PC-9 (cell line): ENCODE results near the gene DSG3. TPM values are rescaled to one million over a fixed set of nuclear protein-coding genes. Genes with fewer than 3 reads are reported as not detected.

Source experiments
- BruUV-seq: library from RNA; stranded (reverse); fragments of 400-500 nt; replicated peaks from 2 replicates; lab custom pipeline; 2021; lab: Mats Ljungman, UMichigan
- CTCF ChIA-PET: fragments of 300-600 bp; sonication (Branson Sonifier 250); formaldehyde crosslinking; loops from one replicate; lab custom pipeline; 2022; ENCODE audit warnings: antibody characterized with exemption; lab: Charles Lee
- POLR2A ChIA-PET: fragments of 300-600 bp; sonication (Branson Sonifier 250); formaldehyde crosslinking; loops from one replicate; lab custom pipeline; 2022; ENCODE audit warnings: antibody characterized with exemption; ENCODE audit not compliant: unreplicated experiment; lab: Charles Lee
- DNase-seq, 2 experiments: peaks; one replicate each; pipeline versions ENCODE4 v3.0.0 to v3.0.0-alpha.2; 2015 to 2022; ENCODE audit warnings: mixed read lengths in 1 of 2
- H2AFZ ChIP-seq: fragments of 200-600 bp; sonication (generic); 2 replicates; pipeline ENCODE4 v1.8.1; 2017; ENCODE audit warnings: antibody characterized with exemption
- H3F3A ChIP-seq: fragments of 200-600 bp; sonication (generic); 2 replicates; pipeline ENCODE4 v1.8.1; 2017; ENCODE audit warnings: antibody characterized with exemption, mild to moderate bottlenecking, low read depth; ENCODE audit not compliant: insufficient read depth
- H3K27ac ChIP-seq: fragments of 200-600 bp; sonication (generic); 2 replicates; pipeline ENCODE4 v1.6.1; 2016; ENCODE audit warnings: mixed run types
- H3K27me3 ChIP-seq: fragments of 200-600 bp; sonication (generic); 2 replicates; pipeline ENCODE4 v1.6.1; 2016; ENCODE audit warnings: low read depth, mixed run types; ENCODE audit not compliant: insufficient read depth
- H3K36me3 ChIP-seq: fragments of 200-600 bp; sonication (generic); 2 replicates; pipeline ENCODE4 v1.6.1; 2016; ENCODE audit warnings: low read depth, mixed run types
- H3K4me1 ChIP-seq: fragments of 200-600 bp; sonication (generic); replicated peaks from 2 replicates; pipeline ENCODE4 v1.6.1; 2016; ENCODE audit warnings: mixed run types; ENCODE audit not compliant: insufficient read depth
- H3K4me2 ChIP-seq: fragments of 200-600 bp; sonication (generic); 2 replicates; pipeline ENCODE4 v1.6.1; 2017; ENCODE audit warnings: mixed run types
- H3K4me3 ChIP-seq: fragments of 200-600 bp; sonication (generic); 2 replicates; pipeline ENCODE4 v1.6.1; 2016; ENCODE audit warnings: mixed run types
- H3K79me2 ChIP-seq: fragments of 200-600 bp; sonication (generic); 2 replicates; pipeline ENCODE4 v1.6.1; 2017; ENCODE audit warnings: low read depth, mixed run types
- H3K9me2 ChIP-seq: fragments of 200-600 bp; sonication (generic); 2 replicates; pipeline ENCODE4 v1.8.1; 2017; ENCODE audit warnings: mild to moderate bottlenecking; ENCODE audit not compliant: insufficient read depth
- H3K9me3 ChIP-seq: fragments of 200-600 bp; sonication (generic); 2 replicates; pipeline ENCODE4 v1.8.1; 2016; ENCODE audit warnings: low read depth; ENCODE audit not compliant: insufficient read depth
- H4K20me1 ChIP-seq: fragments of 200-600 bp; sonication (generic); 2 replicates; pipeline ENCODE4 v1.8.1; 2017; ENCODE audit not compliant: insufficient read depth
- EZH2 ChIP-seq: fragments of 200-600 bp; sonication (generic); IDR thresholded peaks from 2 replicates; pipeline ENCODE4 v1.8.0; 2017; ENCODE audit warnings: antibody characterized with exemption, low read depth
- intact Hi-C: fragments of 100-400 bp; cut with micrococcal nuclease; formaldehyde crosslinking; loops from one replicate; pipeline ENCODE4 v1.10.0; 2022; ENCODE audit not compliant: unreplicated experiment
- total RNA-seq: library from RNA; stranded (reverse); gene quantifications from 2 replicates; pipeline ENCODE4 v1.2.3, GENCODE V29; 2021
- TF ChIP-seq, protein P1 (sequence below): fragments of 200-600 bp; sonication (generic); conservative IDR thresholded peaks from 2 replicates; pipeline ENCODE4 v1.6.1; 2017; ENCODE audit warnings: mixed run types, antibody characterized with exemption, mild to moderate bottlenecking, moderate library complexity

The DSG3 gene
- total RNA-seq, 1 experiment from 2014 or later, result 0.13 TPM

DNA sequence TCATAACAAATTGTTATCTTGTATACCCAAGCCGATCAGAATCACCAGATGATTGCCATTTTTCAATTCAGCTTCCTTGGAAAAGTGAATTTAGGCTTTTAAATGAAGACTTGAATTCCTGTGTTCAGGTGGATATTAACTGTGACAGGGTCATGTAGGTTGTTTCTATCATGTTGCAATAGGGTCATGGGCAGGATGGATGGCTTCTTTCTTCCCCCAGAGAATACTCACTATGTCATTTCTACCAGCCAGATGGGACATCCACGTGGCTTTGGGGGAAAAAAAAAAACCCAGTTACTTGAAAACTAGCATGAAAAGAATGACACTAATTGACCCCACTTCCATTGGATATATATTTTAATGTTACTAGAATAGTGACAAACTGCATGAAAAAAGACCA, 35.9 kb downstream of the DSG3 start:
- H3K4me1 ChIP-seq, result peaks cover 14% of the 10 kb centered on the region
- CTCF ChIA-PET, result no interaction called here
- POLR2A ChIA-PET, result no interaction called here

DNA sequence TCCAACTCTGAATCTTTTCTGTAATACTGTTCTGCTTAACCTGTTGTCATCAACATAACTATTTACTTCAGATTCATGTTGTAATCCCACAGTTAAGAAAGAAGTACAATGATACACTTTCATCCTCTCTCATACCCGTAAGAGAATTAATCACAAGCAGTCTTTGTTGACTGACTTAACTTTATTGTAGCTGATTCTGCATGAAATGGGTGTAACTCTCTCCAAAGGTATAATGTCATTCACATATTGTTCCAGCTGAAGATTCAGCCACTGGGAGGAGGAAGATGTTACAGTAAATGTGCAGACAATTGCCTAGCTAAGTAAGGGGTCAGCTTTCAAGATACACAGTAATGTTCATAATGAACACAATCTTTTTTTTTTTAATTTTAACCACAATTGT, 36.9 kb downstream of the DSG3 start:
- Histone ChIP-seq H3K36me3 (no peaks in the 10 kb centered on the region), H3K27me3 (no peaks in the 10 kb centered on the region), H3K4me1 (peaks cover 25% of the 10 kb centered on the region), H3K9me2 (no peaks in the 10 kb centered on the region), H3K4me2 (no peak overlapping the region), H3K27ac (no peak overlapping the region), H3F3A (peaks cover 8% of the 10 kb centered on the region; the same call in 1 of the 2 replicates), H3K9me3 (no peaks in the 10 kb centered on the region), H3K79me2 (no peaks in the 10 kb centered on the region), H4K20me1 (no peaks in the 10 kb centered on the region), H2AFZ (no peak overlapping the region), H3K4me3 (no peak overlapping the region)
- ChIA-PET POLR2A (no interaction called here), CTCF (no interaction called here)
- DNase-seq, result no peak
- TF ChIP-seq EZH2, result no peak
- TF ChIP-seq, protein P1, sequence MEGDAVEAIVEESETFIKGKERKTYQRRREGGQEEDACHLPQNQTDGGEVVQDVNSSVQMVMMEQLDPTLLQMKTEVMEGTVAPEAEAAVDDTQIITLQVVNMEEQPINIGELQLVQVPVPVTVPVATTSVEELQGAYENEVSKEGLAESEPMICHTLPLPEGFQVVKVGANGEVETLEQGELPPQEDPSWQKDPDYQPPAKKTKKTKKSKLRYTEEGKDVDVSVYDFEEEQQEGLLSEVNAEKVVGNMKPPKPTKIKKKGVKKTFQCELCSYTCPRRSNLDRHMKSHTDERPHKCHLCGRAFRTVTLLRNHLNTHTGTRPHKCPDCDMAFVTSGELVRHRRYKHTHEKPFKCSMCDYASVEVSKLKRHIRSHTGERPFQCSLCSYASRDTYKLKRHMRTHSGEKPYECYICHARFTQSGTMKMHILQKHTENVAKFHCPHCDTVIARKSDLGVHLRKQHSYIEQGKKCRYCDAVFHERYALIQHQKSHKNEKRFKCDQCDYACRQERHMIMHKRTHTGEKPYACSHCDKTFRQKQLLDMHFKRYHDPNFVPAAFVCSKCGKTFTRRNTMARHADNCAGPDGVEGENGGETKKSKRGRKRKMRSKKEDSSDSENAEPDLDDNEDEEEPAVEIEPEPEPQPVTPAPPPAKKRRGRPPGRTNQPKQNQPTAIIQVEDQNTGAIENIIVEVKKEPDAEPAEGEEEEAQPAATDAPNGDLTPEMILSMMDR, result no peak
- BruUV-seq, result no TSS peak
- intact Hi-C loops, result no loop called here

More for the DNA sequence above, 35.9 kb downstream of the DSG3 start:
- no peaks in the 10 kb centered on the region for H3K9me2 ChIP-seq
- no peak overlapping the region for H3K4me3 ChIP-seq
- intact Hi-C loops, result no loop called here
- no TSS peak for BruUV-seq
- no peak overlapping the region for H3K27ac ChIP-seq
- no peaks in the 10 kb centered on the region for H3K36me3 ChIP-seq
- no peaks in the 10 kb centered on the region for H3K9me3 ChIP-seq
- H2AFZ ChIP-seq, result no peak overlapping the region
- TF ChIP-seq, protein P1, result no peak
- TF ChIP-seq EZH2, result no peak
- H3K79me2 ChIP-seq, result no peaks in the 10 kb centered on the region
- H4K20me1 ChIP-seq, result no peaks in the 10 kb centered on the region
- H3F3A ChIP-seq, result no peaks in the 10 kb centered on the region
- no peak overlapping the region for H3K4me2 ChIP-seq
- DNase-seq, result no peak
- H3K27me3 ChIP-seq, result no peaks in the 10 kb centered on the region

- Histone ChIP-seq H3K27ac (no peak overlapping the region), H3K36me3 (no peaks in the 10 kb centered on the region), H4K20me1 (no peaks in the 10 kb centered on the region), H3K4me3 (no peak overlapping the region), H3K4me2 (no peak overlapping the region), H2AFZ (no peak overlapping the region), H3K79me2 (no peaks in the 10 kb centered on the region), H3K4me1 (peaks cover 42% of the 10 kb centered on the region), H3F3A (peaks cover 25% of the 10 kb centered on the region), H3K9me3 (no peaks in the 10 kb centered on the region), H3K27me3 (no peaks in the 10 kb centered on the region), H3K9me2 (no peaks in the 10 kb centered on the region)
- intact Hi-C loops, result no loop called here
- no peak for DNase-seq
- BruUV-seq, result no TSS peak
- TF ChIP-seq, protein P1, result no peak
- TF ChIP-seq EZH2, result no peak
- POLR2A ChIA-PET, result no interaction called here
- CTCF ChIA-PET, result interaction anchor here (0.6 kb wide), 1 partner anchor 10 kb away, joined by 3 read pairs; no protein-coding TSS in a partner anchor
Observed at GRCh38 chr18:31486165-31486564, 38.6 kb downstream of the DSG3 start.
